HCT116 (cell line): ENCODE results near the gene DNPEP. TPM values are rescaled to one million over a fixed set of nuclear protein-coding genes. Genes with fewer than 3 reads are reported as not detected.

ENCODE experiments used
- ATAC-seq: fragments of 200-7000 bp; cut with Tn5 transposase; 2 replicates; pipeline ENCODE4 v1.9.1; 2020; ENCODE audit warnings: mild to moderate bottlenecking, moderate library complexity
- BruUV-seq: library from RNA; stranded (reverse); fragments of 400-500 nt; replicated peaks from 2 replicates; lab custom pipeline; 2021; lab: Mats Ljungman, UMichigan
- CTCF ChIA-PET: fragments of 300-600 bp; sonication (Branson Sonifier 250); formaldehyde crosslinking; loops from one replicate; lab custom pipeline; 2021; ENCODE audit warnings: antibody characterized with exemption; lab: Charles Lee
- POLR2A ChIA-PET: fragments of 300-600, 350-600 bp; sonication (Branson Sonifier 250); formaldehyde crosslinking; loops from one replicate; lab custom pipeline; 2021; ENCODE audit warnings: antibody characterized with exemption; lab: Charles Lee
- RAD21 ChIA-PET, 2 experiments: fragments of 300-600 bp; sonication (Branson Sonifier 250); formaldehyde crosslinking; loops; one replicate each; lab custom pipeline; 2023; ENCODE audit warnings: low total read pairs in 2 of 2; ENCODE audit not compliant: uncharacterized antibody in 2 of 2, unreplicated experiment in 2 of 2, low non-redundant PET in 1 of 2; lab: Charles Lee
- DNase-seq: peaks from one replicate; pipeline ENCODE4 v3.0.0-alpha.2; 2010; ENCODE audit warnings: low read depth, low spot score
- H2AFZ ChIP-seq: fragments of 200-600 bp; shearing (Covaris generic), sonication (generic); 2 replicates; pipeline ENCODE4 v1.6.1; 2017; ENCODE audit warnings: low read depth, mixed run types, mixed read lengths, antibody characterized with exemption, low read length; ENCODE audit not compliant: poor library complexity, severe bottlenecking
- H3K27ac ChIP-seq: 2 replicates; pipeline ENCODE4 v1.5.1; 2012; ENCODE audit warnings: low read depth, low read length
- H3K27me3 ChIP-seq: fragments of 200-600 bp; sonication (generic); 2 replicates; pipeline ENCODE4 v1.6.1; 2016; ENCODE audit warnings: mixed run types, low read length, mixed read lengths; ENCODE audit not compliant: insufficient read depth
- H3K36me3 ChIP-seq, 2 experiments: fragments of 200-500 bp in 1 of 2; fragments of 200-600 bp in 1 of 2; sonication (Bioruptor generic) in 1 of 2; sonication (generic) in 1 of 2; 2 replicates each; pipeline versions ENCODE4 v1.5.1 to v1.6.1; 2014 to 2016; ENCODE audit warnings: low read length in 2 of 2, inconsistent platforms in 1 of 2, mixed read lengths in 1 of 2, mixed run types in 1 of 2; ENCODE audit not compliant: insufficient read depth in 2 of 2, control insufficient read depth in 1 of 2
- H3K4me1 ChIP-seq, 2 experiments: fragments of 200-600 bp in 1 of 2; sonication (generic) in 1 of 2; 2 replicates each; pipeline versions ENCODE4 v1.5.1 to v1.6.1; 2012 to 2017; ENCODE audit warnings: low read length in 2 of 2, inconsistent platforms in 1 of 2, mild to moderate bottlenecking in 1 of 2, mixed read lengths in 1 of 2, mixed run types in 1 of 2, moderate library complexity in 1 of 2; ENCODE audit not compliant: insufficient read depth in 2 of 2, control insufficient read depth in 1 of 2
- H3K4me2 ChIP-seq: fragments of 200-600 bp; sonication (generic); 2 replicates; pipeline ENCODE4 v1.6.1; 2017; ENCODE audit warnings: mixed run types, low read length, mixed read lengths
- H3K4me3 ChIP-seq, 2 experiments: fragments of 200-600 bp in 1 of 2; sonication (generic) in 1 of 2; replicated peaks in 1 of 2; 2 replicates each; pipeline ENCODE4 v1.5.1; 2011 to 2016; ENCODE audit warnings: low read length in 2 of 2, control low read depth in 1 of 2, low read depth in 1 of 2, mild to moderate bottlenecking in 1 of 2, mixed read lengths in 1 of 2, mixed run types in 1 of 2
- H3K79me2 ChIP-seq: fragments of 200-600 bp; sonication (generic); 2 replicates; pipeline ENCODE4 v1.6.1; 2017; ENCODE audit warnings: mild to moderate bottlenecking, mixed run types, low read length, moderate library complexity, mixed read lengths; ENCODE audit not compliant: insufficient read depth
- H3K9ac ChIP-seq: fragments of 200-600 bp; sonication (generic); 2 replicates; pipeline ENCODE4 v1.6.1; 2016; ENCODE audit warnings: low read length, mixed read lengths
- H3K9me2 ChIP-seq: fragments of 200-600 bp; sonication (generic), shearing (Covaris generic); 2 replicates; pipeline ENCODE4 v1.6.1; 2017; ENCODE audit warnings: mixed run types, mild to moderate bottlenecking, moderate library complexity; ENCODE audit not compliant: insufficient read depth
- H3K9me3 ChIP-seq, 2 experiments: fragments of 200-500 bp in 1 of 2; fragments of 200-600 bp in 1 of 2; sonication (Bioruptor generic) in 1 of 2; sonication (generic) in 1 of 2; 2 replicates each; pipeline ENCODE4 v1.6.1; 2014 to 2017; ENCODE audit warnings: low read length in 2 of 2, mixed read lengths in 2 of 2, inconsistent platforms in 1 of 2, low read depth in 1 of 2, mild to moderate bottlenecking in 1 of 2, mixed run types in 1 of 2, moderate library complexity in 1 of 2; ENCODE audit not compliant: control insufficient read depth in 1 of 2, insufficient read depth in 1 of 2
- H4K20me1 ChIP-seq: fragments of 200-600 bp; sonication (generic), shearing (Covaris generic); 2 replicates; pipeline ENCODE4 v1.6.1; 2017; ENCODE audit warnings: mixed run types, mild to moderate bottlenecking, moderate library complexity; ENCODE audit not compliant: insufficient read depth
- CBX3 ChIP-seq: IDR thresholded peaks from 2 replicates; pipeline ENCODE4 v1.6.1; 2012; ENCODE audit warnings: low read depth
- EGR1 ChIP-seq: IDR thresholded peaks from 2 replicates; pipeline ENCODE4 v1.6.1; 2012; ENCODE audit warnings: low read depth
- FOSL1 ChIP-seq: IDR thresholded peaks from 2 replicates; pipeline ENCODE4 v1.6.1; 2012; ENCODE audit warnings: low read depth
- POLR2A ChIP-seq: IDR thresholded peaks from 2 replicates; pipeline ENCODE4 v1.7.0; 2011; ENCODE audit warnings: borderline replicate concordance; ENCODE audit not compliant: insufficient read depth, insufficient read length; ENCODE audit errors: extremely low read depth
- POLR2AphosphoS5 ChIP-seq: IDR thresholded peaks from 2 replicates; pipeline ENCODE4 v1.6.1; 2011; ENCODE audit warnings: mild to moderate bottlenecking, low read depth, low read length, moderate library complexity
- TCF7L2 ChIP-seq: IDR thresholded peaks from 2 replicates; pipeline ENCODE4 v1.7.0; 2011; ENCODE audit warnings: borderline replicate concordance, inconsistent platforms; ENCODE audit not compliant: insufficient read depth, insufficient read length; ENCODE audit errors: extremely low read depth
- YY1 ChIP-seq: IDR thresholded peaks from 2 replicates; pipeline ENCODE4 v1.6.1; 2011; ENCODE audit warnings: low read length, low read depth, moderate library complexity, mild to moderate bottlenecking; ENCODE audit not compliant: insufficient replicate concordance; ENCODE audit errors: extremely low read depth
- ZNF274 ChIP-seq: fragments of 200-500 bp; sonication (Bioruptor generic); IDR thresholded peaks from 2 replicates; pipeline ENCODE4 v1.6.1; 2014; ENCODE audit warnings: mild to moderate bottlenecking, low read depth, low read length, inconsistent platforms
- intact Hi-C: fragments of 100-400 bp; cut with micrococcal nuclease; formaldehyde crosslinking; loops from 2 replicates; pipeline ENCODE4 v1.10.0; 2022
- total RNA-seq: library from RNA; stranded (reverse); gene quantifications from one replicate; pipeline ENCODE4 v1.2.1, GENCODE V29; 2021; ENCODE audit not compliant: unreplicated experiment
- TF ChIP-seq, protein P1 (sequence below): IDR thresholded peaks from 2 replicates; pipeline ENCODE4 v1.6.1; 2012
- TF ChIP-seq, protein P2 (sequence below): IDR thresholded peaks from 2 replicates; pipeline ENCODE4 v1.6.1; 2012

Gene DNPEP
- total RNA-seq, 1 experiment from 2014 or later: 80.1 TPM

DNA sequence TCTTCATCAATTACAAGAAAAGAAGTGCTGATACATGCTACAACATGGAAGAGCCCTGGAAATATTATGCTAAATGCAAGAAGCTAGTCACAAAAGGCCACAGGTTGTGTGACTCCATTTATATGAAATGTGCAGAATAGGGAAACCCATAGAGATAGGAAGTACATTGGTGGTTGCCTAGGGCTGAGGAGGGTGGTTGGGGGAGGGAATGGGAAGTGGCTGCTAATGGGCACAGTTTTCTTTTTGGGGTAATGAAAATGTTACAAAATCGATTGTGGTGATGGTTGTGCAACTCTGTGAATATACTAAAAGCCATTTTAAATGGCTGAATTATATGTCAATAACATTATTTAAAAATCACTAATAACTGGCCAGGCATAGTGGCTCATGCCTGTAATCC lies 30.9 kb downstream of the DNPEP start (continued):
- TF ChIP-seq, protein P1, sequence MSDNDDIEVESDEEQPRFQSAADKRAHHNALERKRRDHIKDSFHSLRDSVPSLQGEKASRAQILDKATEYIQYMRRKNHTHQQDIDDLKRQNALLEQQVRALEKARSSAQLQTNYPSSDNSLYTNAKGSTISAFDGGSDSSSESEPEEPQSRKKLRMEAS: no peak
- TF ChIP-seq, all 23 proteins: peak for 0

DNA sequence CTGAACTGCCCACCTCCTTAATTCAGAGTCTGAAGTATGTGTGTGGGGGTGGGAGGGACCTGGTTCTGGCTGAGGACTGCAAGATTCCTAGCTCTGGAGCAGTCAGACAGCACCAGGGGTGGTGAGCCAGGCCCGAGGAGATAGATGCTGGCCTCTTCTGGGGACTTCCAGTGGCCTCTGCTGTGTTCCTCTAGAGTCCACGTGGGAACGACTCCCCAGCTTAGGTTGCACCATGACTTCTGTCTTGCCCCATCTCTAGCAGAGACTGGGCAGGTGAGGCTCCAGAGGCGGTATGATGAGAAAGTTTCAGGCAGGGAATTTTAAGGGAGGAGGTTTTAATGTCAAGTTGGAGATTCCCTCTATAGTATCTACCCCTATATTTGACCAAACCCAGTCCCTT lies 33.1 kb downstream of the DNPEP start:
- Histone ChIP-seq H3K79me2 (no peaks in the 10 kb centered on the region), H3K36me3 (no peaks in the 10 kb centered on the region), H3K4me2 (no peak overlapping the region), H3K9me3 (no peaks in the 10 kb centered on the region), H3K27ac (no peak overlapping the region), H3K27me3 (peaks cover 3% of the 10 kb centered on the region; the same call in 1 of the 2 replicates), H3K4me3 (no peak overlapping the region), H2AFZ (no peak overlapping the region)
- CTCF ChIA-PET: no interaction called here
- intact Hi-C loops: no loop called here
- ATAC-seq (no peak), DNase-seq (no peak)
- RAD21 ChIA-PET: no interaction called here
- no peak for TF ChIP-seq ZNF274
- no peak for TF ChIP-seq YY1
- no peak for TF ChIP-seq CBX3
- no peak for TF ChIP-seq TCF7L2
- no peak for TF ChIP-seq POLR2AphosphoS5
- TF ChIP-seq, all 23 proteins: peak for 0
- BruUV-seq: no TSS peak
- no peaks in the 10 kb centered on the region for H3K4me1 ChIP-seq
- H4K20me1 ChIP-seq: no peaks in the 10 kb centered on the region
- no peak overlapping the region for H3K9ac ChIP-seq
- POLR2A ChIA-PET: no interaction called here
- no peaks in the 10 kb centered on the region for H3K9me2 ChIP-seq

DNA sequence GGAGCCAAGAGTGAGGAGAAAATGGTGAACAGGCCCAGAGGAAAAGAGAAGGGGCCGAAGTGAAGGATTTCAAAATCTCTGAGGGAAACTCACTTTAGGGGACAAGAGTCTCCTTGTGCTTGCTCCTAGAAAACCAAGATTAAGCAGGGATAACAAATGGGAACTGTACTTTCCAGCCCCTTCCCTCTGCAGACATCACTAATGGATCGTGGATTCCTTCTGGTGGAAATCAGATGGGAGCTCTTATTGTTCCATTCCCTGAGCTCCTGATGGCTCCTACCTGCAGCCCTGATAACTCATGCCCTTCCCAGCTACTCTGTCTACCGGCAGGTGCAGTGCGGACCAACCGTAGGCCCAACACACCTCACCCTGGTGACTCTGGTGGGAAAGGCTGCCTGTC lies 34.6 kb downstream of the DNPEP start:
- POLR2A ChIA-PET: no interaction called here
- H3K79me2 ChIP-seq: no peaks in the 10 kb centered on the region
- H3K27me3 ChIP-seq: peaks cover 3% of the 10 kb centered on the region; the same call in 1 of the 2 replicates
- H3K27ac ChIP-seq: no peak overlapping the region
- no peak for ATAC-seq
- no peaks in the 10 kb centered on the region for H3K9me2 ChIP-seq
- H3K9ac ChIP-seq: no peak overlapping the region
- TF ChIP-seq, protein P2, sequence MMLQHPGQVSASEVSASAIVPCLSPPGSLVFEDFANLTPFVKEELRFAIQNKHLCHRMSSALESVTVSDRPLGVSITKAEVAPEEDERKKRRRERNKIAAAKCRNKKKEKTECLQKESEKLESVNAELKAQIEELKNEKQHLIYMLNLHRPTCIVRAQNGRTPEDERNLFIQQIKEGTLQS: no peak
- TF ChIP-seq, protein P1: no peak
- no peak for TF ChIP-seq ZNF274
- no peak for TF ChIP-seq POLR2A
- no peak for TF ChIP-seq FOSL1
- TF ChIP-seq TCF7L2: no peak
- no peak for TF ChIP-seq EGR1
- CTCF ChIA-PET: no interaction called here
- RAD21 ChIA-PET: no interaction called here
- H3K4me1 ChIP-seq: no peaks in the 10 kb centered on the region
- no peaks in the 10 kb centered on the region for H3K9me3 ChIP-seq
- intact Hi-C loops: loop anchor here (2.0 kb wide), 1 partner anchor 192 kb away; the partner anchor contains the start of gene NHEJ1
- no peaks in the 10 kb centered on the region for H3K36me3 ChIP-seq
- H3K4me2 ChIP-seq: no peak overlapping the region
- no peak overlapping the region for H3K4me3 ChIP-seq
- no peaks in the 10 kb centered on the region for H4K20me1 ChIP-seq
- BruUV-seq: no TSS peak
- DNase-seq: no peak
- H2AFZ ChIP-seq: no peak overlapping the region
